OCI-LY3 (cell line): ENCODE measurements around the gene SCYL3.

Experiments used
- EZH2phosphoT487 ChIP-seq: fragments of 200-600 bp; shearing (Covaris generic); IDR thresholded peaks from 2 replicates; pipeline ENCODE4 v1.6.1; 2018; ENCODE audit warnings: antibody characterized with exemption, mixed run types, low read depth
- TF ChIP-seq, protein P1 (sequence below): fragments of 200-600, 300-600 bp; sonication (generic); IDR thresholded peaks from 2 replicates; pipeline ENCODE4 v1.5.1; 2014; ENCODE audit warnings: antibody characterized with exemption, low read length, low read depth

DNA sequence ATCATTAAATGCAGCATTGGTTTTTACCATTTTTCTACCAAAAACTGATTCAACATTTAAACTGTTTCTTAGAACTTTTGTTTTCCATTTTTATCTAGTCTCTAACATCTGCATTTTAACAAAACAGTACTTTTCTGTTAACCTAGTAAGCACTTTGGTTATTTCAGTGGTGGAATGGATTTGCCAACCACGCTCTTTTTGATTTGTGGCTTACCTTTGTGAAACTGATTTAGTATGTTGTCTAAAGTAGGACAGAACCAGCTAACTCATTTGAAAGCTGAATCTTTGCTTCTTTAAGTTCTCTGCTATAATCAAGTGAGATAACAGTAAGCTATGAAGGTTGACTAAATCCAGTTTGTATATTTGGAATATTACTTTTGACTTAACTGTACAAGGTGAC is 57.5 kb downstream of the SCYL3 start:
- TF ChIP-seq, protein P1, sequence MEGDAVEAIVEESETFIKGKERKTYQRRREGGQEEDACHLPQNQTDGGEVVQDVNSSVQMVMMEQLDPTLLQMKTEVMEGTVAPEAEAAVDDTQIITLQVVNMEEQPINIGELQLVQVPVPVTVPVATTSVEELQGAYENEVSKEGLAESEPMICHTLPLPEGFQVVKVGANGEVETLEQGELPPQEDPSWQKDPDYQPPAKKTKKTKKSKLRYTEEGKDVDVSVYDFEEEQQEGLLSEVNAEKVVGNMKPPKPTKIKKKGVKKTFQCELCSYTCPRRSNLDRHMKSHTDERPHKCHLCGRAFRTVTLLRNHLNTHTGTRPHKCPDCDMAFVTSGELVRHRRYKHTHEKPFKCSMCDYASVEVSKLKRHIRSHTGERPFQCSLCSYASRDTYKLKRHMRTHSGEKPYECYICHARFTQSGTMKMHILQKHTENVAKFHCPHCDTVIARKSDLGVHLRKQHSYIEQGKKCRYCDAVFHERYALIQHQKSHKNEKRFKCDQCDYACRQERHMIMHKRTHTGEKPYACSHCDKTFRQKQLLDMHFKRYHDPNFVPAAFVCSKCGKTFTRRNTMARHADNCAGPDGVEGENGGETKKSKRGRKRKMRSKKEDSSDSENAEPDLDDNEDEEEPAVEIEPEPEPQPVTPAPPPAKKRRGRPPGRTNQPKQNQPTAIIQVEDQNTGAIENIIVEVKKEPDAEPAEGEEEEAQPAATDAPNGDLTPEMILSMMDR: no peak
- TF ChIP-seq EZH2phosphoT487: no peak
